HCT116 (cell line): Measurements from ENCODE around the gene CDH4. TPM values are rescaled to one million over a fixed set of nuclear protein-coding genes. Genes with fewer than 3 reads are reported as not detected.

ENCODE experiments used
- ATAC-seq: fragments of 200-7000 bp; cut with Tn5 transposase; 2 replicates; pipeline ENCODE4 v1.9.1; 2020; ENCODE audit warnings: mild to moderate bottlenecking, moderate library complexity
- BruUV-seq: library from RNA; stranded (reverse); fragments of 400-500 nt; replicated peaks from 2 replicates; lab custom pipeline; 2021; lab: Mats Ljungman, UMichigan
- CTCF ChIA-PET: fragments of 300-600 bp; sonication (Branson Sonifier 250); formaldehyde crosslinking; loops from one replicate; lab custom pipeline; 2021; ENCODE audit warnings: antibody characterized with exemption; lab: Charles Lee
- POLR2A ChIA-PET: fragments of 300-600, 350-600 bp; sonication (Branson Sonifier 250); formaldehyde crosslinking; loops from one replicate; lab custom pipeline; 2021; ENCODE audit warnings: antibody characterized with exemption; lab: Charles Lee
- RAD21 ChIA-PET, 2 experiments: fragments of 300-600 bp; sonication (Branson Sonifier 250); formaldehyde crosslinking; loops; one replicate each; lab custom pipeline; 2023; ENCODE audit warnings: low total read pairs in 2 of 2; ENCODE audit not compliant: uncharacterized antibody in 2 of 2, unreplicated experiment in 2 of 2, low non-redundant PET in 1 of 2; lab: Charles Lee
- DNase-seq: peaks from one replicate; pipeline ENCODE4 v3.0.0-alpha.2; 2010; ENCODE audit warnings: low read depth, low spot score
- H2AFZ ChIP-seq: fragments of 200-600 bp; shearing (Covaris generic), sonication (generic); 2 replicates; pipeline ENCODE4 v1.6.1; 2017; ENCODE audit warnings: low read depth, mixed run types, mixed read lengths, antibody characterized with exemption, low read length; ENCODE audit not compliant: poor library complexity, severe bottlenecking
- H3K27ac ChIP-seq: 2 replicates; pipeline ENCODE4 v1.5.1; 2012; ENCODE audit warnings: low read depth, low read length
- H3K27me3 ChIP-seq: fragments of 200-600 bp; sonication (generic); 2 replicates; pipeline ENCODE4 v1.6.1; 2016; ENCODE audit warnings: mixed run types, low read length, mixed read lengths; ENCODE audit not compliant: insufficient read depth
- H3K36me3 ChIP-seq, 2 experiments: fragments of 200-500 bp in 1 of 2; fragments of 200-600 bp in 1 of 2; sonication (Bioruptor generic) in 1 of 2; sonication (generic) in 1 of 2; 2 replicates each; pipeline versions ENCODE4 v1.5.1 to v1.6.1; 2014 to 2016; ENCODE audit warnings: low read length in 2 of 2, inconsistent platforms in 1 of 2, mixed read lengths in 1 of 2, mixed run types in 1 of 2; ENCODE audit not compliant: insufficient read depth in 2 of 2, control insufficient read depth in 1 of 2
- H3K4me1 ChIP-seq, 2 experiments: fragments of 200-600 bp in 1 of 2; sonication (generic) in 1 of 2; 2 replicates each; pipeline versions ENCODE4 v1.5.1 to v1.6.1; 2012 to 2017; ENCODE audit warnings: low read length in 2 of 2, inconsistent platforms in 1 of 2, mild to moderate bottlenecking in 1 of 2, mixed read lengths in 1 of 2, mixed run types in 1 of 2, moderate library complexity in 1 of 2; ENCODE audit not compliant: insufficient read depth in 2 of 2, control insufficient read depth in 1 of 2
- H3K4me2 ChIP-seq: fragments of 200-600 bp; sonication (generic); 2 replicates; pipeline ENCODE4 v1.6.1; 2017; ENCODE audit warnings: mixed run types, low read length, mixed read lengths
- H3K4me3 ChIP-seq, 2 experiments: fragments of 200-600 bp in 1 of 2; sonication (generic) in 1 of 2; replicated peaks in 1 of 2; 2 replicates each; pipeline ENCODE4 v1.5.1; 2011 to 2016; ENCODE audit warnings: low read length in 2 of 2, control low read depth in 1 of 2, low read depth in 1 of 2, mild to moderate bottlenecking in 1 of 2, mixed read lengths in 1 of 2, mixed run types in 1 of 2
- H3K79me2 ChIP-seq: fragments of 200-600 bp; sonication (generic); 2 replicates; pipeline ENCODE4 v1.6.1; 2017; ENCODE audit warnings: mild to moderate bottlenecking, mixed run types, low read length, moderate library complexity, mixed read lengths; ENCODE audit not compliant: insufficient read depth
- H3K9ac ChIP-seq: fragments of 200-600 bp; sonication (generic); 2 replicates; pipeline ENCODE4 v1.6.1; 2016; ENCODE audit warnings: low read length, mixed read lengths
- H3K9me2 ChIP-seq: fragments of 200-600 bp; sonication (generic), shearing (Covaris generic); 2 replicates; pipeline ENCODE4 v1.6.1; 2017; ENCODE audit warnings: mixed run types, mild to moderate bottlenecking, moderate library complexity; ENCODE audit not compliant: insufficient read depth
- H3K9me3 ChIP-seq, 2 experiments: fragments of 200-500 bp in 1 of 2; fragments of 200-600 bp in 1 of 2; sonication (Bioruptor generic) in 1 of 2; sonication (generic) in 1 of 2; 2 replicates each; pipeline ENCODE4 v1.6.1; 2014 to 2017; ENCODE audit warnings: low read length in 2 of 2, mixed read lengths in 2 of 2, inconsistent platforms in 1 of 2, low read depth in 1 of 2, mild to moderate bottlenecking in 1 of 2, mixed run types in 1 of 2, moderate library complexity in 1 of 2; ENCODE audit not compliant: control insufficient read depth in 1 of 2, insufficient read depth in 1 of 2
- H4K20me1 ChIP-seq: fragments of 200-600 bp; sonication (generic), shearing (Covaris generic); 2 replicates; pipeline ENCODE4 v1.6.1; 2017; ENCODE audit warnings: mixed run types, mild to moderate bottlenecking, moderate library complexity; ENCODE audit not compliant: insufficient read depth
- CEBPB ChIP-seq: IDR thresholded peaks from 2 replicates; pipeline ENCODE4 v1.6.1; 2012; ENCODE audit warnings: low read depth
- EZH2 ChIP-seq: fragments of 200-600 bp; sonication (generic); IDR thresholded peaks from 2 replicates; pipeline ENCODE4 v1.6.1; 2017; ENCODE audit warnings: antibody characterized with exemption, mixed run types
- FOSL1 ChIP-seq: IDR thresholded peaks from 2 replicates; pipeline ENCODE4 v1.6.1; 2012; ENCODE audit warnings: low read depth
- JUND ChIP-seq: IDR thresholded peaks from 2 replicates; pipeline ENCODE4 v1.6.1; 2012
- SIN3A ChIP-seq: IDR thresholded peaks from 2 replicates; pipeline ENCODE4 v1.6.1; 2012; ENCODE audit warnings: low read depth
- SP1 ChIP-seq: IDR thresholded peaks from 2 replicates; pipeline ENCODE4 v1.6.1; 2012; ENCODE audit warnings: low read depth
- ZNF274 ChIP-seq: fragments of 200-500 bp; sonication (Bioruptor generic); IDR thresholded peaks from 2 replicates; pipeline ENCODE4 v1.6.1; 2014; ENCODE audit warnings: mild to moderate bottlenecking, low read depth, low read length, inconsistent platforms
- intact Hi-C: fragments of 100-400 bp; cut with micrococcal nuclease; formaldehyde crosslinking; loops from 2 replicates; pipeline ENCODE4 v1.10.0; 2022
- total RNA-seq: library from RNA; stranded (reverse); gene quantifications from one replicate; pipeline ENCODE4 v1.2.1, GENCODE V29; 2021; ENCODE audit not compliant: unreplicated experiment
- TF ChIP-seq, protein P1 (sequence below): IDR thresholded peaks from 2 replicates; pipeline ENCODE4 v1.6.1; 2012
- TF ChIP-seq, protein P2 (sequence below): IDR thresholded peaks from 2 replicates; pipeline ENCODE4 v1.6.1; 2011; ENCODE audit warnings: mild to moderate bottlenecking, low read length, moderate library complexity; ENCODE audit not compliant: insufficient replicate concordance; ENCODE audit errors: extremely low read depth

The CDH4 gene
- total RNA-seq, 1 experiment from 2014 or later: not detected

DNA sequence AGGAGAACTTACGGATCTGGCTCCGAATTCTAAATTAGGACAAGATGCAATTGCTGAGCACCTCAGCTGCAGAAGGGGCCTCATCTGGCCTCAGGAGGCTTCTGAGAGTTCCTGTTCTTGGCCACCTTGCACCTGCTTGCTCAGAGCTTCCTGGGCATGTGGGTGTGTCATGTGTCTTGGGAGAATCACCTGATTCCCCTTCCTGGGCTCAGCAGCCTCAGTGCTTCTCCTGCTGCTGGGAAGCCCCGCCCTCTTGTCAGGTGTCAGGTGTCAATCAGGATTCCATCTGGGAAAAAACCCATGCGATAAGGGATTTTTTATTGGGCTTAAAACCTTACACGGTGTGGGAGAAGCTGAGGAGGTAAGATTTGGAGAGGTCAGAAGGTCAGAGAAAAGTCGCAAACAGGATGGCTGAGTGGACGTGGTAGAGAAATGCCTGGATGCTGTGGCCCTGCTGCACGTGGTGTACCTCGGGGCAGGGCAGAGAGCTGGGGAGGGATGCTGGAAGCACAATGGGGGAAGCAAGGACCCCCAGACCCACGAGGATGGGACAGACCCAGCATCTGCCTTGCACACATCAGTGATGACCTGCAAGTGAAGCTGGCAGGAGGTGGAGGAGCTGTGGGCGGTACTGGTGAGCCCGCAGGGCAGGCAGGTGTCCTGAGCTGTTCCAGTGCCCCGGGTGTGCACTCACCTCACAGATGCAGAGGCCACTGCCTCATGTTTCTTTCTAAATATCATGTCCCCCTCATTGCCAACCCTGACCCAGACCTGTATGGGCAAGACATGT, 170.8 kb downstream of the CDH4 start:
- DNase-seq (no peak), ATAC-seq (no peak)
- Histone ChIP-seq H3K4me1 (no peaks in the 10 kb centered on the region), H3K4me3 (no peak overlapping the region), H3K9ac (no peak overlapping the region), H4K20me1 (no peaks in the 10 kb centered on the region), H3K9me3 (peaks cover 11% of the 10 kb centered on the region in 2 experiments; a peak in 2 of 4 replicates), H3K27me3 (no peaks in the 10 kb centered on the region), H3K27ac (no peak overlapping the region), H3K9me2 (no peaks in the 10 kb centered on the region), H2AFZ (no peak overlapping the region)
- intact Hi-C loops: no loop called here
- POLR2A ChIA-PET: no interaction called here
- BruUV-seq: no TSS peak
- TF ChIP-seq SP1 (no peak), ZNF274 (no peak), FOSL1 (no peak), CEBPB (no peak), EZH2 (no peak), JUND (no peak), SIN3A (no peak)
- TF ChIP-seq, protein P1, sequence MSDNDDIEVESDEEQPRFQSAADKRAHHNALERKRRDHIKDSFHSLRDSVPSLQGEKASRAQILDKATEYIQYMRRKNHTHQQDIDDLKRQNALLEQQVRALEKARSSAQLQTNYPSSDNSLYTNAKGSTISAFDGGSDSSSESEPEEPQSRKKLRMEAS: no peak
- TF ChIP-seq, protein P2, sequence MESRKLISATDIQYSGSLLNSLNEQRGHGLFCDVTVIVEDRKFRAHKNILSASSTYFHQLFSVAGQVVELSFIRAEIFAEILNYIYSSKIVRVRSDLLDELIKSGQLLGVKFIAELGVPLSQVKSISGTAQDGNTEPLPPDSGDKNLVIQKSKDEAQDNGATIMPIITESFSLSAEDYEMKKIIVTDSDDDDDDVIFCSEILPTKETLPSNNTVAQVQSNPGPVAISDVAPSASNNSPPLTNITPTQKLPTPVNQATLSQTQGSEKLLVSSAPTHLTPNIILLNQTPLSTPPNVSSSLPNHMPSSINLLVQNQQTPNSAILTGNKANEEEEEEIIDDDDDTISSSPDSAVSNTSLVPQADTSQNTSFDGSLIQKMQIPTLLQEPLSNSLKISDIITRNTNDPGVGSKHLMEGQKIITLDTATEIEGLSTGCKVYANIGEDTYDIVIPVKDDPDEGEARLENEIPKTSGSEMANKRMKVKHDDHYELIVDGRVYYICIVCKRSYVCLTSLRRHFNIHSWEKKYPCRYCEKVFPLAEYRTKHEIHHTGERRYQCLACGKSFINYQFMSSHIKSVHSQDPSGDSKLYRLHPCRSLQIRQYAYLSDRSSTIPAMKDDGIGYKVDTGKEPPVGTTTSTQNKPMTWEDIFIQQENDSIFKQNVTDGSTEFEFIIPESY: no peak
- TF ChIP-seq, all 23 proteins: peak for 0
- CTCF ChIA-PET: no interaction called here
- Histone ChIP-seq H3K79me2 (no peaks in the 10 kb centered on the region), H3K36me3 (no peaks in the 10 kb centered on the region), H3K4me2 (no peak overlapping the region)
- RAD21 ChIA-PET: no interaction called here
